GM11168 (cell line): Measurements from ENCODE around the gene ARHGEF1.
"Not testable (repeated sequence)": the region's sequence is repeated elsewhere in the genome, so short reads cannot be mapped to it uniquely, and the experiment has no call there.

Experiments
- in situ Hi-C: fragments of 300-500 bp; cut with MboI; formaldehyde crosslinking; loops from one replicate; pipeline ENCODE4 v1.12.0; 2022; ENCODE audit warnings: low sequenced_read_pairs; ENCODE audit not compliant: unreplicated experiment

Gene ARHGEF1

DNA sequence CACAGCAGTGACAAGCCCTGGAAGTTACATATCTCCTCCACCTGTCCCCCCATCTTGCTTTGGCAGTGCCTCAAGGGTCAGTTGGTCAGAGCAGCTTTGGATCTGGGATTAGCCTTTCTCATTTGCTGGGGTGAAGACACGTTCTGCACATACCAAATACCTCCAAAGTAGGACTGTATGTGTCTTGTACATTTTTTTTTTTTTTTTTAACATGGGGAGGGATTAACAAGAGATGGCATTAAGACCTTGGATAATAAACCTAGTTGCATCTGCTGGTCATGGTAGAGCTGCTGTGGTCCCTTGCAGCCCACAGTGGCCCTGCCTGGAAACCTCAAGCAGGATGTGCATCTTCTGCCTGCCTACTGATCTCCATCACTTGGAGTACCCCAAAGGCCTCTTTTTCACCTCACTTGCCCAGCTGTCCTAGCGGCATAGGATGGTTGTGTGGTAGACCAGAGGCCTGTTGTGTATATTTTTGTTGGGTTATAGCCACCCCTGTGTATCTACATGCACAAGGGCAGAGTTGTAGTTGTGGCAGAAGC is 20.5 kb upstream of the ARHGEF1 start:
- in situ Hi-C loops: no loop called here

DNA sequence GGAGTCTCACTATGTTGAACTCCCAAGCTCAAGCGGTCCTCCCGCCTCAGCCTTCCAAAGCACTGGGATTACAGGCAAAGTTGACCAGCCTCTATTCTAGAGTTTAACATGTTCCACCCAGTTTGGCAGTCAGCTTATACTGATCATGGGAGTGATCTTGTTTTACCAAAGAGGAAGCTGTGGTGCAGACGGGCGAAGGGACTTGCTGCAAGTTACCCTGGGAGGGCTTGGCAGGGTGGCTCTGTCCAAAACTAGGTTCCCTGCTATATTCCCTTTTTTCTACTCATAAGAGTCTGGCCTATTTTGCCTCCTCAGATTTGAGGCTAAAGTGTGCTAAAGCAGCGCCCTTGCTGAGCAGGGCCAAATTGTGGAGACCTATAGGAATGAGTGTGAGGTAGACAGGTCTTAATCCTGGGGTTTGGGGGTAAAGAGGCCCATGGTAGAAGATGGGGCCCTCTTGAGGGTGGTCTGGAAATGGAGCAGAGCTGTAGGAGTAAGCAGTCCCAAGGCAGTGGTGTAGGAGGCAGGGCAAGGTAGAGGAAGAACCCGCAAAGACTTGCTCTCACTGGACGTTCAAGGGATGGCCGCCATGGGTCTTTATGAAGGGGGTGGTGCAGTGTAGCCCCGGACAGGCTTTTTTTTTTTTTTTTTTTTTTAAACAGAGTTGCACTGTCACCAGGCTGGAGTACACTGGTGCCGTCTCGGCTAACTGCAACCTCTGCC is 19.6 kb upstream of the ARHGEF1 start:
- in situ Hi-C loops: no loop called here

DNA sequence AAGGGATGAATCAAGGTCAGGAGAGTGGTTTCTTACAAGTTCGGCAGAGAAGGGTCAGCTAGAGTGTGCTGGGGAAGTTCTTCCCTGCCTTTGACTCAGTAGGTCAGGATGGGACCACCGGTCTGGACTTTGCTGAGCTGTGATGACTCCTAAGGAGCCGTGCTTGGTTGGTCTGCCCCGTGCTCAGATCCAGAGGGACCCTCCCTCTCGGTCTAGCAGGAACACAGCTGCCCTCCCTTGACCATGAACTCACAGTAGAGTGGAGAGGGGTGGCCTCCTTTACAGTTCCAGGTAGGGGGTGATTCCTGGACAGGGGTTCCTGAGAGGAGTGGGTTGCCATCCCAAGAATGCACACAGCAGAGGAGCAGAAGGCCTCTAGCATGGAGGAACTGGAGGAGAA is 18.6 kb upstream of the ARHGEF1 start:
- in situ Hi-C loops: no loop called here

- in situ Hi-C loops: no loop called here
Observed at GRCh38 chr19:41866284-41866683, 16.7 kb upstream of the ARHGEF1 start.

- in situ Hi-C loops: no loop called here
Observed at GRCh38 chr19:41868120-41868988, 14.6 kb upstream of the ARHGEF1 start.

- in situ Hi-C loops: no loop called here
Observed at GRCh38 chr19:41868989-41869300, 14.0 kb upstream of the ARHGEF1 start.

GRCh38 chr19:41869374-41869955 is 13.5 kb upstream of the ARHGEF1 start:
- in situ Hi-C loops: no loop called here

DNA sequence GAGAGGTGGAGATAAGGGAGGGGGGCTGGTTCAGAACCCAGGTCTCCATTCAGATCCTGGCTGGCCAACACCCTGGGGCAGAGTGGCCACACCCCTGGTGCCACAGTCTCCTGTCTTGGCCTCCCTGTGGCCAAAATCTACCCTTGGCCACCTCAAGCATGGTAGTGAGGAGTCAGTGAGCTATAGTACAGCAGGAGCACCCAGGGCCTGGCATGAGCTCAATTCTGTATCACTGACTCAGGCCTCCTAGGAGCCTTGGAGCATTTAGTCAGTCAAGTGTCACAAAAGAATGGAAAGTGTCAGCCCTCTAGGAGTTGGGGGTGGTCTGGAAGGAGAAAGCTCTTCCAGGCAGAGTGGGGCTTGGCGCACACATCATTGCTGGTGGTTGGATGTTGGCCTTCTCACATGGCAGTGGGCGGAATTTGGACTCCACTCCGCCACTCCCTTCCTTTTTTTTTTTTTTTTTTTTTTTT is 12.5 kb upstream of the ARHGEF1 start:
- in situ Hi-C loops: loop anchor here (5.0 kb wide), 1 partner anchor 82 kb away; no protein-coding TSS in a partner anchor

- in situ Hi-C loops: loop anchor here (5.0 kb wide), 1 partner anchor 81 kb away; no protein-coding TSS in a partner anchor
Observed at GRCh38 chr19:41871573-41872383, 11.2 kb upstream of the ARHGEF1 start.

DNA sequence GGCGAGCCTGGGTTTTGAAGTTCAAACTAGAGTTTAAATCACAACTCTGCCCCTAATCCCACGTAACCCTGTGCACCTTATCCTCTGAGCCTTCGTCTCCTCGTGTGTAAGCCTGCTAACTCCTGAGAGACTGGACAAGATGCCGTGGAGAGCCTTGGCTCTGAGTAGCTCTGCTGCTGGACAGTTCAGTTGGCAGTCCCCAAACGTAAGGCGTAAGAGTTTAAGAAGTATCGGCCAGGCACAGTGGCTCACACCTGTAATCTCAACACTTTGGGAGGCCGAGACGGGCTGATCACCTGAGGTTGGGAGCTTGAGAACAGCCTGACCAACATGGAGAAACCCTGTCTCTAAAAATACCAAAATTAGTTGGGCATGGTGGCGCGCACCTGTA is 10.6 kb upstream of the ARHGEF1 start:
- in situ Hi-C loops: loop anchor here (5.0 kb wide), 1 partner anchor 80 kb away; no protein-coding TSS in a partner anchor

- in situ Hi-C loops: loop anchor here (5.0 kb wide), 1 partner anchor 79 kb away; no protein-coding TSS in a partner anchor
Observed at GRCh38 chr19:41872775-41873647, 10.0 kb upstream of the ARHGEF1 start.

GRCh38 chr19:41875973-41876372 is 7.0 kb upstream of the ARHGEF1 start:
- in situ Hi-C loops: not testable (repeated sequence)

DNA sequence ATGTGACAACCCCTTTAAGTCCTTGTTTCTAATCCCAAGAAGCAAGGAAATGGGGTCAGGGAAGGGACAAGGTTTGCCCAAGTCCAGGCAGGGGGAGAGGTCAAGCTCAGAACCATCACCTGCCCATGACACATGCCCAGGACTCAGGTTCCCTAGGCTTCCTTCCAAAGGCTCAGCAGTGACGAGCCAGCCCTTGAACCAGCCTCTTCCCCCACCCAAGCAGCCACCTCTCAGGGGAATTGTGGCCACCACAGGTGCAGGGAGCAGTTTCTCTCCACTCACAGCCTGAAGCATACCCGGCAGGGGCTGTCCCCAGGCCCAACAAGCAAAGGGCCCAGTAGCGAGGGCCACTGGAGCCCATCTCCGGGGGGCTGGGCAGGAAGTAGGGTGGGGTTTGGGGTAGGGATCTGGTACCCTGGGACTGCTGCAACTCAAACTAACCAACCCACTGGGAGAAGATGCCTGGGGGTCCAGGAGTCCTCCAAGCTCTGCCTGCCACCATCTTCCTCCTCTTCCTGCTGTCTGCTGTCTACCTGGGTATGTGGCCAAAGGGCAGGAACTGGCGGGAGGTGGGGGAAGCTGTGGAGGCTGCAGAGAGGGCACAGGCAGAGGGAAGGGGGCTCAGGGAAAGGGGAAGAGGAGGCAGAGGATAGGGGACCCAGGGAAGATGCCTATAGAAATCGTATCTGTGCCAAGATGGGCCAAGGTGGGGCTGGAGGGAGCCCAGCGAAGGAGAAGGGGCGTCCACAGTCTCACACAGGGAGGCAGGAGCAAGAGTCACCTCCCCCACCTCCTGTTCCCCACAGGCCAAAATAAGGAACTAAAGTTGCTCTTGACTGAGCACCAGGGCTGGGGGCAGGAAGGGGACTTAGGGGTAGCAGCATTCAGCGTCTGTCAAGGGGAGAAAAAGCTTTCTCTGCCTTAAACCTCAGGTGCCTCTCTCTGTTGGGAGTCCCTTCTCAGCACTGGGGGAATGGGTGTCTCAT is 5.8 kb upstream of the ARHGEF1 start, which contains the start of gene CD79A:
Gene CD79A (plus strand): TSS at position 433 of the 986 bp plus-strand sequence. CDS start 26 bp downstream, at position 459.
- in situ Hi-C loops: no loop called here

DNA sequence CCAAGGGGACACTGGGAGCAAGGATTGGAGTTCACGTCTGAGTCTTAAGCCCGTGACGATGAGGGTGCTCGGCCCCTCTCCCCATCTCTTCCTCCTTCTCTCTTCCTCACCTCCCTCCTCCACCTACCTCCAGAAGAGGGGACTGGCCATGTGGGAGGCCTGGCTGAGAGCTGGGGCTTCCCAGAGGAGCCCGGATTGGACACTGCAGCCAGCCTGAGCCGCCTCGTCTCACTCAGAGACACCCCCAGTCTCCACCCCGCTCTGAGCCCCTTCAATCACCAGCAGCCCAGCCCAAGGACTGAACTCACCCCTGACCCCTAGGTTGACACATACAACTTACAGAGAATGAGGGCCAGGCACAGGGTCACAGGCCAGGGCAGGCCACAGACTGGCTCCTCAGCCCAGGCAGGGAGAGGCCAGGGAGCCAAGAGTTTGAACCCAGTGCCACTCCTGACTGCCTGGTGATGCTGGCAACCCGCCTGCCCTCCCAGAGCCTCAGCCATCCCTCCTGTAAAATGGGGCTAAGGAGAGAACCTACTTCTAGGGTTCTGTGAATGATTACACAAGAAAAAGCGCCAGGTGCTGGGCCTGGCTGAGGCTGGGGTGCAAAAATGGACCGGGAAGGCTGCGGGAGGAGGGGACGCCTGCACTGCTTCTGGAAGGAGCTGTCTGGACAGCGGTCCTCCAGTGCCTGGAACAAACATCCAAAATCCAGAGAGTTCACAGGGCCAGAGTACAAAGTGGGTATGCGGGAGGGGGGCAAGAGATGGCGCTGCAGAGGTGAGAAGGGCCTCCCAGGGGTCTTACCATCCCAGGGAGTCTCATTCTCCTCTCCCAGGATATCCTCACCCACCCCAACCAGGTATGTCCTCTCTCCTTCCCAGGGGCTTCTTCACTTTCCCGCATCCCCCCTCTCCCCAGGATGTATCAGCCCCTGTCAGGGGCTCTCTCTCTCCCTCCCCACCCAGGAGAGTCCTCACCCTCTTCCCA is 4.8 kb upstream of the ARHGEF1 start:
- in situ Hi-C loops: no loop called here

GRCh38 chr19:41879080-41879479 is 3.9 kb upstream of the ARHGEF1 start:
- in situ Hi-C loops: no loop called here

GRCh38 chr19:41879670-41880328 is 3.2 kb upstream of the ARHGEF1 start:
- in situ Hi-C loops: no loop called here
